HCT116 (cell line): ENCODE data around the gene PRRG1. TPM values are rescaled to one million over a fixed set of nuclear protein-coding genes. Genes with fewer than 3 reads are reported as not detected.

ENCODE experiments used
- ATAC-seq: fragments of 200-7000 bp; cut with Tn5 transposase; 2 replicates; pipeline ENCODE4 v1.9.1; 2020; ENCODE audit warnings: mild to moderate bottlenecking, moderate library complexity
- BruUV-seq: library from RNA; stranded (reverse); fragments of 400-500 nt; replicated peaks from 2 replicates; lab custom pipeline; 2021; lab: Mats Ljungman, UMichigan
- CTCF ChIA-PET: fragments of 300-600 bp; sonication (Branson Sonifier 250); formaldehyde crosslinking; loops from one replicate; lab custom pipeline; 2021; ENCODE audit warnings: antibody characterized with exemption; lab: Charles Lee
- POLR2A ChIA-PET: fragments of 300-600, 350-600 bp; sonication (Branson Sonifier 250); formaldehyde crosslinking; loops from one replicate; lab custom pipeline; 2021; ENCODE audit warnings: antibody characterized with exemption; lab: Charles Lee
- RAD21 ChIA-PET, 2 experiments: fragments of 300-600 bp; sonication (Branson Sonifier 250); formaldehyde crosslinking; loops; one replicate each; lab custom pipeline; 2023; ENCODE audit warnings: low total read pairs in 2 of 2; ENCODE audit not compliant: uncharacterized antibody in 2 of 2, unreplicated experiment in 2 of 2, low non-redundant PET in 1 of 2; lab: Charles Lee
- DNase-seq: peaks from one replicate; pipeline ENCODE4 v3.0.0-alpha.2; 2010; ENCODE audit warnings: low read depth, low spot score
- H2AFZ ChIP-seq: fragments of 200-600 bp; shearing (Covaris generic), sonication (generic); 2 replicates; pipeline ENCODE4 v1.6.1; 2017; ENCODE audit warnings: low read depth, mixed run types, mixed read lengths, antibody characterized with exemption, low read length; ENCODE audit not compliant: poor library complexity, severe bottlenecking
- H3K27ac ChIP-seq: 2 replicates; pipeline ENCODE4 v1.5.1; 2012; ENCODE audit warnings: low read depth, low read length
- H3K27me3 ChIP-seq: fragments of 200-600 bp; sonication (generic); 2 replicates; pipeline ENCODE4 v1.6.1; 2016; ENCODE audit warnings: mixed run types, low read length, mixed read lengths; ENCODE audit not compliant: insufficient read depth
- H3K36me3 ChIP-seq, 2 experiments: fragments of 200-500 bp in 1 of 2; fragments of 200-600 bp in 1 of 2; sonication (Bioruptor generic) in 1 of 2; sonication (generic) in 1 of 2; 2 replicates each; pipeline versions ENCODE4 v1.5.1 to v1.6.1; 2014 to 2016; ENCODE audit warnings: low read length in 2 of 2, inconsistent platforms in 1 of 2, mixed read lengths in 1 of 2, mixed run types in 1 of 2; ENCODE audit not compliant: insufficient read depth in 2 of 2, control insufficient read depth in 1 of 2
- H3K4me1 ChIP-seq, 2 experiments: fragments of 200-600 bp in 1 of 2; sonication (generic) in 1 of 2; 2 replicates each; pipeline versions ENCODE4 v1.5.1 to v1.6.1; 2012 to 2017; ENCODE audit warnings: low read length in 2 of 2, inconsistent platforms in 1 of 2, mild to moderate bottlenecking in 1 of 2, mixed read lengths in 1 of 2, mixed run types in 1 of 2, moderate library complexity in 1 of 2; ENCODE audit not compliant: insufficient read depth in 2 of 2, control insufficient read depth in 1 of 2
- H3K4me2 ChIP-seq: fragments of 200-600 bp; sonication (generic); 2 replicates; pipeline ENCODE4 v1.6.1; 2017; ENCODE audit warnings: mixed run types, low read length, mixed read lengths
- H3K4me3 ChIP-seq, 2 experiments: fragments of 200-600 bp in 1 of 2; sonication (generic) in 1 of 2; replicated peaks in 1 of 2; 2 replicates each; pipeline ENCODE4 v1.5.1; 2011 to 2016; ENCODE audit warnings: low read length in 2 of 2, control low read depth in 1 of 2, low read depth in 1 of 2, mild to moderate bottlenecking in 1 of 2, mixed read lengths in 1 of 2, mixed run types in 1 of 2
- H3K79me2 ChIP-seq: fragments of 200-600 bp; sonication (generic); 2 replicates; pipeline ENCODE4 v1.6.1; 2017; ENCODE audit warnings: mild to moderate bottlenecking, mixed run types, low read length, moderate library complexity, mixed read lengths; ENCODE audit not compliant: insufficient read depth
- H3K9ac ChIP-seq: fragments of 200-600 bp; sonication (generic); 2 replicates; pipeline ENCODE4 v1.6.1; 2016; ENCODE audit warnings: low read length, mixed read lengths
- H3K9me2 ChIP-seq: fragments of 200-600 bp; sonication (generic), shearing (Covaris generic); 2 replicates; pipeline ENCODE4 v1.6.1; 2017; ENCODE audit warnings: mixed run types, mild to moderate bottlenecking, moderate library complexity; ENCODE audit not compliant: insufficient read depth
- H3K9me3 ChIP-seq, 2 experiments: fragments of 200-500 bp in 1 of 2; fragments of 200-600 bp in 1 of 2; sonication (Bioruptor generic) in 1 of 2; sonication (generic) in 1 of 2; 2 replicates each; pipeline ENCODE4 v1.6.1; 2014 to 2017; ENCODE audit warnings: low read length in 2 of 2, mixed read lengths in 2 of 2, inconsistent platforms in 1 of 2, low read depth in 1 of 2, mild to moderate bottlenecking in 1 of 2, mixed run types in 1 of 2, moderate library complexity in 1 of 2; ENCODE audit not compliant: control insufficient read depth in 1 of 2, insufficient read depth in 1 of 2
- H4K20me1 ChIP-seq: fragments of 200-600 bp; sonication (generic), shearing (Covaris generic); 2 replicates; pipeline ENCODE4 v1.6.1; 2017; ENCODE audit warnings: mixed run types, mild to moderate bottlenecking, moderate library complexity; ENCODE audit not compliant: insufficient read depth
- CEBPB ChIP-seq: IDR thresholded peaks from 2 replicates; pipeline ENCODE4 v1.6.1; 2012; ENCODE audit warnings: low read depth
- CTCF ChIP-seq, 3 experiments: fragments of 200-600 bp in 1 of 3; sonication (generic) in 1 of 3; IDR thresholded peaks in 2 of 3; conservative IDR thresholded peaks in 1 of 3; 2 replicates each; pipeline ENCODE4 v1.5.1; 2012 to 2017; ENCODE audit warnings: low read depth in 2 of 3, low read length in 2 of 3, antibody characterized with exemption in 1 of 3, borderline replicate concordance in 1 of 3, control low read depth in 1 of 3, mild to moderate bottlenecking in 1 of 3, mixed read lengths in 1 of 3, mixed run types in 1 of 3, moderate library complexity in 1 of 3; ENCODE audit not compliant: insufficient read depth in 1 of 3
- EGR1 ChIP-seq: IDR thresholded peaks from 2 replicates; pipeline ENCODE4 v1.6.1; 2012; ENCODE audit warnings: low read depth
- ELF1 ChIP-seq: IDR thresholded peaks from 2 replicates; pipeline ENCODE4 v1.6.1; 2012; ENCODE audit warnings: low read depth, borderline replicate concordance
- EZH2 ChIP-seq: fragments of 200-600 bp; sonication (generic); IDR thresholded peaks from 2 replicates; pipeline ENCODE4 v1.6.1; 2017; ENCODE audit warnings: antibody characterized with exemption, mixed run types
- EZH2phosphoT487 ChIP-seq: fragments of 200-600 bp; IDR thresholded peaks from 2 replicates; pipeline ENCODE4 v1.6.1; 2018; ENCODE audit warnings: antibody characterized with exemption, borderline replicate concordance
- FOSL1 ChIP-seq: IDR thresholded peaks from 2 replicates; pipeline ENCODE4 v1.6.1; 2012; ENCODE audit warnings: low read depth
- MAX ChIP-seq: IDR thresholded peaks from 2 replicates; pipeline ENCODE4 v1.6.1; 2012
- POLR2A ChIP-seq: IDR thresholded peaks from 2 replicates; pipeline ENCODE4 v1.7.0; 2011; ENCODE audit warnings: borderline replicate concordance; ENCODE audit not compliant: insufficient read depth, insufficient read length; ENCODE audit errors: extremely low read depth
- RAD21 ChIP-seq: IDR thresholded peaks from 2 replicates; pipeline ENCODE4 v1.6.1; 2012; ENCODE audit warnings: low read depth, mild to moderate bottlenecking
- REST ChIP-seq: IDR thresholded peaks from 2 replicates; pipeline ENCODE4 v1.6.1; 2012; ENCODE audit warnings: low read depth
- SIN3A ChIP-seq: IDR thresholded peaks from 2 replicates; pipeline ENCODE4 v1.6.1; 2012; ENCODE audit warnings: low read depth
- SP1 ChIP-seq: IDR thresholded peaks from 2 replicates; pipeline ENCODE4 v1.6.1; 2012; ENCODE audit warnings: low read depth
- TCF7L2 ChIP-seq: IDR thresholded peaks from 2 replicates; pipeline ENCODE4 v1.7.0; 2011; ENCODE audit warnings: borderline replicate concordance, inconsistent platforms; ENCODE audit not compliant: insufficient read depth, insufficient read length; ENCODE audit errors: extremely low read depth
- ZNF274 ChIP-seq: fragments of 200-500 bp; sonication (Bioruptor generic); IDR thresholded peaks from 2 replicates; pipeline ENCODE4 v1.6.1; 2014; ENCODE audit warnings: mild to moderate bottlenecking, low read depth, low read length, inconsistent platforms
- intact Hi-C: fragments of 100-400 bp; cut with micrococcal nuclease; formaldehyde crosslinking; loops from 2 replicates; pipeline ENCODE4 v1.10.0; 2022
- total RNA-seq: library from RNA; stranded (reverse); gene quantifications from one replicate; pipeline ENCODE4 v1.2.1, GENCODE V29; 2021; ENCODE audit not compliant: unreplicated experiment

PRRG1 gene
- total RNA-seq, 1 experiment from 2014 or later = 16.0 TPM

GRCh38 chrX:37462346-37462745 lies 113.2 kb downstream of the PRRG1 start:
- no peaks in the 10 kb centered on the region for H3K79me2 ChIP-seq
- no peak overlapping the region for H3K9ac ChIP-seq
- no peaks in the 10 kb centered on the region for H4K20me1 ChIP-seq
- ATAC-seq = no peak
- CTCF ChIA-PET = no interaction called here
- no peak for DNase-seq
- H3K4me2 ChIP-seq = no peak overlapping the region
- TF ChIP-seq SP1 (no peak), FOSL1 (no peak), ELF1 (no peak), CTCF (IDR thresholded peaks at IDR 0.05 in 2 of 3, conservative IDR thresholded peaks at IDR 0.05 in 1 of 3; ENCODE audit: borderline replicate concordance in 1 of 3, insufficient read depth in 1 of 3, low read depth in 2 of 3, low read length in 2 of 3) (no peak), REST (no peak), RAD21 (no peak), ZNF274 (no peak), EZH2phosphoT487 (no peak), CEBPB (no peak), EGR1 (no peak), TCF7L2 (no peak), SIN3A (no peak), POLR2A (no peak), EZH2 (no peak), MAX (no peak)
- TF ChIP-seq, all 23 proteins: peak for 0
- no peak overlapping the region for H2AFZ ChIP-seq
- H3K36me3 ChIP-seq = no peaks in the 10 kb centered on the region
- H3K9me3 ChIP-seq = no peaks in the 10 kb centered on the region
- no peak overlapping the region for H3K4me3 ChIP-seq
- ChIA-PET RAD21 (no interaction called here), POLR2A (no interaction called here)
- H3K27me3 ChIP-seq = no peaks in the 10 kb centered on the region
- intact Hi-C loops = no loop called here
- no peak overlapping the region for H3K27ac ChIP-seq
- H3K9me2 ChIP-seq = no peaks in the 10 kb centered on the region
- BruUV-seq = no TSS peak
- H3K4me1 ChIP-seq = peaks cover 9 to 34% of the 10 kb centered on the region in 2 experiments
